H1 (cell line): ENCODE results near the gene FHIT. TPM values are rescaled to one million over a fixed set of nuclear protein-coding genes. Genes with fewer than 3 reads are reported as not detected.

ENCODE experiments used
- BCL11A ChIP-seq, 2 experiments: IDR thresholded peaks; one replicate each; pipeline ENCODE4 v1.6.1; 2011; ENCODE audit warnings: low read depth in 2 of 2, low read length in 2 of 2, mild to moderate bottlenecking in 2 of 2
- CEBPB ChIP-seq: IDR thresholded peaks from 2 replicates; pipeline ENCODE4 v1.6.1; 2012; ENCODE audit warnings: low read depth, low read length
- HDAC6 ChIP-seq: IDR thresholded peaks from one replicate; pipeline ENCODE4 v1.7.1; 2012; ENCODE audit warnings: low read depth, mild to moderate bottlenecking, inconsistent platforms, low read length, moderate library complexity
- polyA plus RNA-seq, 7 experiments: library from polyadenylated mRNA; depleted of rRNA in 3 of 7; stranded (reverse) in 5 of 7; unstranded in 2 of 7; fragments of >200 nt in 5 of 7; fragments of 200-250 nt in 2 of 7; gene quantifications; 1 replicate in 5 of 7; 2 replicates in 1 of 7; 4 replicates in 1 of 7; pipeline versions ENCODE4 v1.2.1 to v1.2.3, GENCODE V29; 2011 to 2013; ENCODE audit warnings: missing spikeins in 2 of 7, mixed read lengths in 2 of 7
- total RNA-seq: library from RNA; stranded (reverse); fragmentation: NEBNext Ultra II Directional; extraction: Animal tissue kit (Norgen Biotek cat#: 25700); gene quantifications from 2 replicates; pipeline ENCODE4 v1.2.1, GENCODE V29; 2021

Gene FHIT
- total and polyA plus RNA-seq, 2 of the 8 experiments (the other 6 are each of a cell fraction or from before 2014, with no cell fraction given), result 1.2 to 3.2 TPM

DNA sequence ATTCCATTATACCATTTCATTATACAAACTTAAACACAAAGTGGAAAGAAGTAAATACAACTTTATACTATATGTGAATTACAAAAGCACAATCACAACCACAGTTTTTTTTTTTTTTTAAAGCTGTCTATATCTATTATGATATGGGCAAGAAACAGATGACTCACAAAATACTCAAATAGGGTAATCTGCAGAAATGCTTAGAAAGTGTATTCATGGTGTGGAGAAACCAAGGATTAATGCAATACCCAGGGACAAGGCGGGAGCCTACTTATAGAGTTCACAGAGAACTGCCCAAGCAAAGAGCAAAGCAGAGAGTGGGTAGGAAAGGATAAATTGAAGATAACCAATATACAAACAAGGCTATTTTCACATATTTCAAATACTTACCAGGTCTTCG is 332.0 kb downstream of the FHIT start (continued):
- TF ChIP-seq HDAC6 (no peak), CEBPB (no peak), BCL11A (IDR thresholded peaks at IDR 0.05; ENCODE audit: low read depth in 2 of 2, low read length in 2 of 2) (no peak)
- TF ChIP-seq, all 59 proteins: peak for 0
